Islet precursor cell (in vitro differentiated cells): ENCODE measurements around the gene ZGRF1.
"Not testable (repeated sequence)": the region's sequence is repeated elsewhere in the genome, so short reads cannot be mapped to it uniquely, and the experiment has no call there.

ENCODE experiments used
- DNase-seq: peaks from one replicate; pipeline ENCODE4 v3.0.0-alpha.2; 2018

Gene ZGRF1

GRCh38 chr4:112644595-112645535 lies 8.2 kb upstream of the ZGRF1 start:
- not testable (repeated sequence) for DNase-seq

GRCh38 chr4:112642526-112642925 lies 5.8 kb upstream of the ZGRF1 start:
- no peak for DNase-seq

DNA sequence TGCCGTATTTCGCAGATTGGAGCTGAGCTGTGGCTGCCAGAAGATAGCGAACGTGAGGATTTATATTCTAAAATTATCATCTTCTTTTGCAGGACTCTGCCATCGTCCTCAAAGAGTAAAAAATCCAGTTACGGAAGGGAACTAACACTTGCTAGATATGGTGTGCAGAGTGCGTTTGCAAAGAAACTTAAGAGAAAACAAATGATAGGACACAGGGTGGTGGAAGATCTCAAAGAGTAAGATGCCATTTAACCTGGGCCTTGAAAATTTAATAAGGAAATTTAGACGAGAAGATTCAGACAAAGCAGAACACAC lies 800 bp upstream of the ZGRF1 start:
- no peak for DNase-seq

- no peak for DNase-seq
These were observed 3.1 kb downstream of the ZGRF1 start for GRCh38 chr4:112633477-112634235.

- DNase-seq: no peak
These were observed 10.5 kb downstream of the ZGRF1 start for GRCh38 chr4:112626228-112626627.

DNA sequence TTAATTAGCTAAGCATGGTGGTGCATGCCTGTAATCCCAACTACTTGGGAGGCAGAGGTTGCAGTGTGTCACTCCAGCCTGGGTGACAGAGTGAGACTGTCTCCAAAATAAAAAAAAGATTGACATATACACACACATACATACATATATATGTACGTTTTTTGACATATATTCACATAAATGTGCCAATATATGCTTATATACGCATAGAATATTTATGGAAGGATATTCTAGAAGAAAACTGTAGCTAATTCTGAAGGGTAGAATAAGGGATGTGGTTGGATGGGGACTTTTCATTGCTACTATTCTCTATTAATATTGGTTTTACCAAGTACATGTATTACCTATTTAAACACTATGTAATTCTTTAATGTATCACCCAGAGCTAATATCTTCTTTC lies 19.7 kb downstream of the ZGRF1 start:
- DNase-seq: no peak

DNA sequence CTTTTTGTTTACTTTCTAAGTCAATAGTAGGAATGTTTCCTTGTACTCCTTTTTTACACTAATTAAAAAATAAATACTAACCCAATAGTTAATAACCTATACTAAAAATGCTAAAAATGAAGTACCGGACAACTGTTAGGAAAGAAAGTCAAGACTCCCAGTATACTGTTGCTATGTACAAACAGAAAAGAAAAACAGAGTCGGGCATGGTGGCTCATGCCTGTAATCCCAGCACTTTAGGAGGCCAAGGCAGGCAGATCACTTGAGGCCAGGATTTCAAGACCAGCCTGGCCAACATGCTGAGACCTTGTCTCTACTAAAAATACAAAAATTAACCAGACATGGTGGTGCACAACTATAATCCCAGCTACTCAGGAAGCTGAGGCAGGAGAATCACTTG lies 23.9 kb downstream of the ZGRF1 start:
- not testable (repeated sequence) for DNase-seq

GRCh38 chr4:112604589-112604988 lies 32.1 kb downstream of the ZGRF1 start:
- DNase-seq: peak; percentile 57

DNA sequence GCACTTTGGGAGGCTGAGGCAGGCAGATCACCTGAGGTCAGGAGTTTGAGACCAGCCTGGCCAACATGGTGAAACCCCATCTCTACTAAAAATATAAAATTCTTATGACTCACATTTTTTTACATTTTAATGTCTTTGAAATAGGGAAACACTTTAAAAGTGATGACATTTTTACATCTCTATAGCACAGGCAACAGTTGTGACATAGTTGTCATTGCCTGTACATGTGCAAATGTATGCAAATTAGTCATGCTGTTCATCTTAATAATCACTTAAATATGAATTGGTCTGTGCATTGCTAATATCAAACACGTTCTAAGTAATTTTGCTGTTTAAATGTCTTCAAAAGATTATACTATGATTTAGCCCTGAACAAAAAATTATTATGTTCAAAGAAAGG lies 41.7 kb downstream of the ZGRF1 start:
- DNase-seq: no peak

DNA sequence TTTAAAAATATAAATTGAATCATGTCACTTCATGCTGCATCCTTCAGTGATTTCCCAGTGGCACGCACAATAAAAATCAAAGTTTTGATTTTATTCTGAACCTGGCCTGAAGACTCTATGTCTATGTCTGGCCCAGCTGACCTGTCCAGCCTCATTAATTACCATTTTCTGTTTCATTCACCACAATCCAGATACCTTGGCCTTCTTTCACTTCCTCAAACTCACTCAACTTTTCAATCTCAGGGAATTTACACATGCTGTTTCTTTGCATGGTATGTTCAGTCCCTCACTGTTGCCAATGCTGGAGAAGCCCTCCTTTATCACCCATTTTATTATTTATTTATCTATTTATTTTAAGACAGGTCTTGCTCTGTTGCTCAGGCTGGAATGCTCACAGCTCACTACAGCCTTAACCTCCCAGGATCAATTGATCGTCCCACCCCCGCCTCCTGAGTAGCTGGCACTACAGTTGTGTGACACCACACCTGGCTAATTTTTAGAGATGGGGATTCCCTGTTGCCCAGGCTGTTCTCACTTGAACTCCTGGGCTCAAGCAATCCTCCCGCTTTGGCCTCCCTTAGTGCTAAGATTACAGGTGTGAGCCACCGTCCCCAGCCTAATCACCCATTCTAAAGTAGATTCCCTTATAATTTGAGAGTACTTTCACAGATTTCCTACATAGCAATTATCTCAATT lies 43.1 kb downstream of the ZGRF1 start:
- DNase-seq: no peak

DNA sequence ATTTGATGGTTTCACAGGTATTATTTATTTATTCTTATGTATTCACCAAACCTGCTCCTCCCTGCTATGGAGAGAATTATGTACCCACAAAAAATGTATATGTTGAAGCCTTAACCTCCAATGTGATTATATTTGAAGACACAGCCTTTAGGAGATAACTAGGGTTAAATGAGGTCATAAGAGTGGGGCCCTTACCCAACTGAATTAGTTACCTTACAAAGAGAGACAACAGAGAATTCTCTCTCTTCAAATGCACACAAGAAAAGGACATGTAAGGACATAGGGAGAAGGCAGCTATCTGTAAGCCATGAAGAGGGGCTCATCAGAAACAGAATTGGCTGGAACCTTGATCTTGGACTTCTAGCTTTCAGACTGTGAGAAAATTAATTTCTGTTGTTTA lies 44.0 kb downstream of the ZGRF1 start:
- DNase-seq: no peak

DNA sequence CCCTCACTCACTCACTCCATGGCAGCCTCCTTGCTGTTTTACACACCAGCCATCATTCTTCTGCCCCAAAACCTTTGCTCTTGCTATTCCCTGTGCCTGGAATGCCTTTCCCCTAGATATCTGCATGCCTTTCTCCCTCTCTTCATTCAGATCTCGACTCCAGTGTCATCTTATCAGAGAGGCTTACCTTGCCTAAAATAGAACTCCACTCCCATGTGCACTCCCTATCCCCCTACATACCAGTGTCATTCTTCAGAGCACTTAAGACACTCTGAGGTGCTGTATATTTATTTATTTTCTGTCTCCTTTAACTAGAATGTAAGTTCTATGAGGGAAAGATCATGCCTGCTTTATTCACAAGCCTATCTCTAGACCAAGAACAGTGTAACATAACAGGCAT lies 45.1 kb downstream of the ZGRF1 start:
- DNase-seq: no peak

DNA sequence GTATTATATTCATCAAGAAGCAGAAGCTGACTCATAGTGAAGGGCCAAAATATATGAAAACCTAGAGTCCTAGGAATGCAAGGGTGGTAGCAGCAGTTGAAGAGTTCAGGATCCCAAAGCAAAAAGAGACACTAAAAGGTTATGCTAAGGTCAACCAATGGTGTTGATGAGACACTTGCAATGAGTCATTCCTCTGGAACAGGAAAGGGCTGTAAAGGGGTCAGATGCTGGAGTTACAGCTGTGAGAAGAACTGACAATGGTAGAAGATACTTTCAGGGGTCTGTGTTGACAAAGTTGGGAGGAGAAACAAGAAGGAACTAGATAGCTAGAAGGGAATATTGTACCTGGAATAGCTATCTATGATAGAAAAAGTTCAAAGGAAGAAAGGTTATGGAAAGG lies 47.5 kb downstream of the ZGRF1 start:
- no peak for DNase-seq

- no peak for DNase-seq
These were observed 50.6 kb downstream of the ZGRF1 start for GRCh38 chr4:112585977-112586736.

DNA sequence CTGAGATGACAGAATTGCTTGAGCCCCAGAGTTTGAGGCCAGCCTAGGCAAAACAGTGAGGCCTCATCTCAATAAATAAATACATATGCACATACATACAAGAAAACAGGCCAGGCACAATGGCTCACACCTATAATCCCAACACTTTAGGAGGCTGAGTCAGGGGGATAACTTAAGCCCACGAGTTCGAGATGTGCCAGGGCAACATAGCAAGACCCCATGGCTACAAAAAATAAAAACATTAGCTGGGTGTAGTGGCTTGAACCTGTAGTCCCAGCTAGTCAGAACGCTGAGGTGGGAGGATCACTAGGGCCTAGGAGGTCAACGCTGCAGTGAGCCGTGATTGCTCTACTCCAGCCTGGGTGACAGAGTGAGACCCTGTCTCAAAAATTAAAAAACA lies 69.2 kb downstream of the ZGRF1 start:
- no peak for DNase-seq

DNA sequence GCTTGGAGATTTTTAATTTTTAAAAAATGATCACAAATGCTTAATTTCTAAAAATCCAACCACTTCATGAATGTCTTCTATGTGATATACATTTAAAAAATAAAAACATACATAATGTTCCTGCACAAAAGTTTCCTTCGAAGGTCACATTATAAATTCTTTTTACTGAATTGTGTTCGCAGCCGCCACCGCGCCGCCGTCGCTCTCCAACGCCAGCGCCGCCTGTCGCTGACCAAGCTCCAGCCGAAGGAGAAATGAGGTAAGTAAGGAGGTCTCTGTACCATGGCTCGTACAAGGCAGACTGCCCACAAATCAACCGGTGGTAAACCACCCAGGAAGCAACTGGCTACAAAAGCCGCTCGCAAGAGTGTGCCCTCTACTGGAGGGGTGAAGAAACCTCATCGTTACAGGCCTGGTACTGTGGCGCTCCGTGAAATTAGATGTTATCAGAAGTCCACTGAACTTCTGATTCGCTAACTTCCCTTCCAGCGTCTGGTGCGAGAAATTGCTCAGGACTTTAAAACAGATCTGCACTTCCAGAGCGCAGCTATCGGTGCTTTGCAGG lies 71.9 kb downstream of the ZGRF1 start:
- DNase-seq: no peak

DNA sequence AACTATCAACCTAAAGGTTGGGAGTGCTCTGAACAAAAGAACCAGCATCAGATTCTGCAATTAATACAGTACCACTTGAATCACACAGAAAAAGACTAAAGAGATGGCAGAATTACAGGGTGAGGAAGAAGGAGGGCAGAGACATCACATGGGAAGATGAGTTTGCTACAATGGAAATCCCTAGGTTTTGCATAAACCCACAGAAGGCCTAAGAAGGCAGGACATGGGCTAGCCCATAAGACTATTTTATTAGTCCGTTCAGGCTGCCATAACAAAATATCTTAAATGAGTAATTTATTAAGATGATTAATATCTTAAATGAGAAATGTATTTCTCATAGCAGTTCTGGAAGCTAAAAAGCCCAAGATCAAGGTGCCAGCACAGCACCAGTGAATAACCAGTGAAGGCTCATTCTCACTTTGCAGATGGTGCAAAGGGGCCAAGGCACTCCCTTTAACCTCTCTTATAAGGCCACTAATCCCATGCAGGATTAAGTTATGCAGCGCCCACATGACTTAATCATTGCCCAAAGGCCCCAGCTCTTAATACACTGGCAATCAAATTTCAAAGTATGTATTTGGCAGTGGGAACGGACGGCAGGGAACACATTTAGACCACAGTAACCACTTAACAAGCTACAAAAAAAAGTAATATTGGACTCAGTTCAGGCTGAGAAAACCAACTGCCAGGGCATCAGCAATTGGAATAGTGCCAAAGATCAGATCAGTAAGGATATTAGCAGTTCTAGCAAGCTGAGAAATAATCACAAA lies 73.1 kb downstream of the ZGRF1 start:
- no peak for DNase-seq

GRCh38 chr4:112562254-112562879 lies 74.3 kb downstream of the ZGRF1 start:
- no peak for DNase-seq

GRCh38 chr4:112560084-112560483 lies 76.6 kb downstream of the ZGRF1 start:
- DNase-seq: no peak

DNA sequence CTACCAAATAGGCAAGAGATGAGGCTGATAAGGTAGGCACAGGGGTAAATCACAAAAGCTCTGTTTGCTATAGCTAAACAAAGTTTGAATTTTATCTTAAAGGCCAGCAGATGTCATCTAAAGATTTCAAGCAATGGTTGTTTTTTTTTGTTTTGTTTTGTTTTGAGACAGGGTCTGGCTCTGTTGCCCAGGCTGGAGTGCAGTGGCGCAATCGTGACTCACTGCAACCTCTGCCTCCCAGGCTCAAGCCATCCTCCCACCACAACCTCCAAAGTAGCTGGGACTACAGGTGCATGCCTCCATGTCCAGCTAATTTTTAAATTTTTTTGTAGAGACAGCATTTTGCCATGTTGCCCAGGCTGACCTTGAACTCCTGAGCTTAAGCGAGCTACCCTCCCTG lies 77.7 kb downstream of the ZGRF1 start:
- no peak for DNase-seq

- no peak for DNase-seq
These were observed 78.9 kb downstream of the ZGRF1 start for GRCh38 chr4:112557676-112558411.
